GM19099 (cell line): ENCODE results near the gene AQP2.

Experiments used
- POLR2A ChIP-seq: IDR thresholded peaks from 3 replicates; pipeline ENCODE4 v1.6.1; 2011; ENCODE audit warnings: low read depth; ENCODE audit not compliant: insufficient read length; ENCODE audit errors: extremely low read depth

AQP2 gene

DNA sequence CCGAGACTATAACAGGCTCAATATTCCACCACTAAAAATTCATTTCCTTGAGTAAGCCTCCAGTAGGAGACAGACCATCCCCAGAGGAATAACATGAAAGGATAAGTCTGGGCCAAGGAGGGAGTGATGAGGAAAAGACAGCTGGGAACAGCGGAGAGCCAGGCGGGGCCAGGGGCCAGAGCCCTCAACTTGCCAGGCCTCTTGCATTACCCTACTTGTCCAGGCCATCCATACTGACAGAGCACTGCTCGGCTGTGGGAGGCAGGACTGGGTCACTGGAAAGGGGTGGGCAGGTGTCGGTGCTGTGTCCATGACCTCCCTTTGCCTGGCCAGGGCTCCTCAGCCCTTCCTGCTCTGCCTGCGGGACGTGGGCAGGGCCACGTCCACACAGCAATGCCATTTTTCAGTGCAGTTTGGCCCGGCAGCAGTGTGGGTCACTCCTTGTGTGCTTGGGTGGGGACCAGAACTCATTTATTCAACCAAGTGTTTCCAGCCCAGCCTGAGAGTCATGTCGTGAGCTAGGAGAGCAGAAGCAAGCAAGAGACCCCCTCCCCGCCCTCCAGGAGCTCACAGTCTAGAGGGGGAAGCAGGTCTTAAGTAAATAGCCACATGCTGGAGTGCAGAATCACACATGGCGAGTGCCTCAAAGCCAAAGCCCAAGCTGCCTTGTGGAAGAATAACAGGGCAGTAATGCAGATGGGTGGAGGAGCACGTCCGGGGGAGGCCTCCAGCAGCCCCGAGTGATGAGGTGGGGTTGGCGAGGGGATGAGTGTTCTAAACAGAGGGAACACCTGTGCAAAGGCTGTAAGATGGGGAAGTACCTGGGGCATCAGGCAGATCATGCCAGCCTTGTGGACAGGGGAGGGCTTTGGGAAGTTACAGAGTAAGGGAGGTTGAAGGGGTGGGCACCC, 37.9 kb upstream of the AQP2 start:
- no peak for TF ChIP-seq POLR2A

GRCh38 chr12:49916129-49916919, 34.2 kb upstream of the AQP2 start:
- TF ChIP-seq POLR2A: no peak

DNA sequence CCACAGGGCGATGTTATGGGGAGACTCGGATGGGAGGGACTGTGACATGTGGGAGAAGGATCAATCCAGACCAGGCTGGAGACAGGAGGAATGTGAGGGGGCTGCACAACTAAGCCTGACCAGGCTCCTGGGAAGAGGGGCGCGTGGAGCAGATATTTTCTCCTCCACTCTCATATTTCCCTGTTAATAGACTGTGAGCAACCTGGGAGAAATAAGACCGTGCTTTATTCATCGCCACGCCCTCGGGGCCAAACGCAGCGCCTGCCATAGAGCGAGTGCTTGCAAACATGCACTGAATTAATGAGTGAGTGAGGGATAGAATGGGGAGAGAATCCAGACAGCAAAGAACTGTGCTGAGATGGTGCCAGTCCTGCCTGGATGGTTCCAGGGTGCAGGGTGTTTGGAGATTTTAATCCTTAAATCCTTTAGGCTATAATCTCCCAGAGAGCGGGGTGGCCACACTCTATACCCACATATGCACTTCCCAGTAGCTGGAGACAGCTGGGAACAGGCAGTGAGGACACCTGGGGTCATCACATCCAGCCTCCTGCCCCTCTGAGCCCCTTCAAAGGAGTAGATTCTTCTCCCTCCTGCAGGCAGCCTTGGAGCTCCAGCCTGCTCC, 33.3 kb upstream of the AQP2 start:
- TF ChIP-seq POLR2A: no peak

DNA sequence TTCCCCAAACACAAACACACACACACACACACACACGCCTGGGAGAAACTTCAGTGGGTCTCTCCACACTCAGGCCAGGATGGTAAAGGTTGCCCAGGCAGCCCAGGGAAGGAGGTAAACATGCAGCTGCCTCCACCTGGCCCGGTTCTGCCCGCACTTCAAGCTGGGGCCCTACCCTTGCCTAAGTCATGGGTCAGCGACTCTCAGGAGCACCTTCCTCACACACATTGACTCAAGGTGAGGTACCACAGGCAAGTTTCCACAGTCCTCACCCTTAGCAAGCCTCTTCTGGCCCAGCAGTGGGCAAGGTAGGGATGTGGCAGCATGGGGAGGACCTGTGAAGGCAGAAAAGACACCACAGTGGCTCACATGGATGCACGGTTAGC, 32.8 kb upstream of the AQP2 start:
- no peak for TF ChIP-seq POLR2A

DNA sequence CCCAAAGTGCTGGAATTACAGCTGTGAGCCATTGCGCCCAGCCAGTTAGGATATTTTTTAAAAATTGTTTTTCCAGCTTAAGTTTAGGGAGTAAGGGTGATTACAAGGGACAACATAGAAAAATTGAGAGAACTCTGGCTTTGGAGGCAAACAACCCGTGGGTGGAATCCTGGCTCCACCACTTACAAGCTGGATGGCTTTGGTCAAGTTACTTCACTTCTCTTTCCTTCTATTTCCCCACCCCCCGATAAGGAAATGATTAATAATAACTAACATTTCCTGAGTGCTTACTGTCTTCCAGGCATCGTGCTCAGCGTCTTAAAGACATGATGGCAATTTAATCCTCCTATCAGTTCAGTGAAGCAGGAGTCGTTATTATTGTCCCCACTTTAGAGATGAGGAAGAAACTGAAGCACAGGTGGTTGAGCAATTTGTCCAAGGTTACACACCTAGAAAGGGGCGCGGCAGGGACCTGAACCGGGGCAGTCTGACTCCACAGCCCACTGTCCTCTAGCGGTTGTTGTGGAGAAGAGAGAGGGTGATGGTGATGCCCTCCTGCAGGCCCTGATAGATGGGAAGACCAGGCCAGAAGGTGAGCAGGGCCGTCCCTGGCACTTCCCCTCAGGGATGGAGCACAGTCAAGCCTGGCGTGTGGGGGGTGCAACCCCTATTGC, 30.2 kb upstream of the AQP2 start:
- no peak for TF ChIP-seq POLR2A

DNA sequence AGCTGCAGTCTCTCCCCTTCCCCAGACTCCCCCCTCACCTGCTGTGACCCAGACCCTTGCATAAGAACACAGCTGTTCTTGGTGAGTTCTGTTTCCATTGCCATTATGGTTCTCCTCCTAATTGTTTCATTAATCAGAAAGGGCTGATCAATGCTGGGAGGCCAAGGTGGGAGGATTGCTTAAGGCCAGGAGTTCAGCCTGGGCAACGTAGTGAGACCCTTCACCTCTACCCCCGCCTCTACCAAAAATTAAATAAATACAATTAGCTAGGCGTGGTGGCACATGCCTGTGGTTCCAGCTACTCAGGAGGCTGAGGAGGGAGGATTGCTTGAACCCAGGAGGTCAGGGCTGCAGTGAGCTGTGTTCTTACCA, 29.6 kb upstream of the AQP2 start:
- TF ChIP-seq POLR2A: no peak

DNA sequence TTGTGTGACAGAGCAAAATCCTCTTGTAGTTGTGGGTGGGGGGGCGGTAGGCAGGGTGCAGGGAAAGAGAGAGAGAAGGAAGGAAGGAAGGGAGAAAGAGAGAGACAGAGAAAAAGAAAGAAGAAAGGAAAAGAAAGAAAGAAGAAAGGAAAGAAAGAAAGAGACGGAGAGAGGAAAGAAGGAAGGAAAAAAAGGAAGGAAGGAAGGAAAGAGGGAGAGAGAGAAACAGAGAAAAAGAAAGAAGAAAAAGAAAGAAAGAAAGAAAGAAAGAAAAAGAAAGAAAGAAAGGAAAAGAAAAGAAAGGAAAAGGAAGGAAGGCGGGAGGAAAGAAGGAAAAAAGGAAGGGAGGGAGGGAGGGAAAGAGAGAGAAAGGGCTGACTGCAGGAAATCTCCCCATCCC, 29.2 kb upstream of the AQP2 start:
- no peak for TF ChIP-seq POLR2A

DNA sequence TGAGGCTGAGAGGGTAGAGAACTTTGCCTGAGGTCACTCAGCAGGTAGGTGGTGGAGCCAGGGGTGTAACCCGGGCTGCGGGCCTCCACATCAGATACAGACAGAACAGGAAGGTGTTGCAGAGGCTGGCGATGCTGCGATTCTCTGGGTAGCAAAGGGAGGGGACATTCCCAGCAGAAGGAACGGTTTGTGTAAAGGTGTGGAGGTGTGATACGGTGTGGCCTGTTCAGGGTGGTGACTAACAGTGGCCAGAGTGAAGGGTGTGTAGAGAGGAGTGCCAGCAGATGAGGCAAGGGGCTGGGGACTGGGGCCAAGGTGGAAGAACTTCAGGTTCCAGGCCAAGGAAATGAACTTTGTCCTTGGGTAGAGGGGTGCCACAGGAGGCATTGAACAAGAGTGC, 28.6 kb upstream of the AQP2 start:
- TF ChIP-seq POLR2A: no peak

DNA sequence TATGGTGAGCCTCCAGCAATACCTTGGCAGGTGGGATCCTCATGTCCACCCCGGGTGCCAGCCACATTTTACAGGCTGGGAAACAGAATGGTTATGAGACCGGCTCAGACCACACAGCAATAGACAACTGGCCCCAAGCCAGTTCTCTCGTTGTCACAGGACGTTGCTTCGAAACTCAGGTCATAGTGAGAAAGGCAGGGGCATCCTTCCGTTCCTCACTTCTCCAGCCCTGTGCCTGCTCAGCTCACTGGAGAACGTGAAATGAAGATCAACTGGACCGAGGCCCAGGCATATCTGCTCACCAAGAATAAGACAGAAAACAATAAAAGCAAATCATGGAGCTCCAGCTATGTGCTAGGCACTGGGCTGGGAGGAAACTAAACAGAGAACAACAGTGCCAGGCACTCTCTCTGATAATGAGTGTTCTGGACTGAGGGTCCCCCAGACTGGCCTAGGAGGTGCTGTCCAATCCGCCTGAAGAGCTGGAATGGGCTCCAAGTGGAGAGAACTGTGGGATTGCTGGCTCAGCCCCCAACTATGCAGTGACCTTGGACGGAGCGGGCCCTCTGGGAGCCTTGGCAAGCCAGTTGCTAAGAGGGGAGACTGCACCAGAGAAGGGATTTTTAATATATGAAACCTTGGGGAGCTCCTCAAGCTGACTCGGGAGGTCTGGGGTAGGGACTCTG, 28.0 kb upstream of the AQP2 start:
- no peak for TF ChIP-seq POLR2A

DNA sequence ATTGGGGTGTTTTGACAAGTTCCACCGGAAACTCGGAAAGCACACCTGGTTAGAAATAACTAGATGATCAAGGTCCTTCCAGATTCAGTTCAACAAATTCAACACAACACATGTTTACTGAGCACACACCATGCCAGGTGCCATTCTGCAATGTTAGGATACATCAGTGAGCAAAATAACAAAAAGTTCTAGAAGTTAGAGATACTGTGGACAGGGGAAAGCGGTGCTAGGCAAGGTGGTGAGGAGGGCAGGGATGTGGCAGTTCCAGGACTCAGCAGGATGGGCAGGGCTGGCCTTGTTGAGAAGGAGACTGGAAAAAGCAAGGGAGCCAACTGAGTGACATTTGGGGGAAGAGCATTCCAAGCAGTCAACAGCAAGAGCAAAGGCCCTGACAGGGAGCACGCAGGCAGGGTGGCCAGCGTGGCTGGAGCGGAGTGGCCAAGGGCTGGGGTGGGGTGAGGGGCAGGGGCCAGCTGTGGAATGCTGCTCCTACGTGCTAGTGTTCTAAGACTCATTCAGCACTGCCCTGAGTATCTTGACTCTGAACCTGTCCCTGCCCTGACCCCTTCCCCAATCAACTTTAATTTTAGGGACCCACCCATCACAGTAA, 27.4 kb upstream of the AQP2 start:
- TF ChIP-seq POLR2A: no peak

DNA sequence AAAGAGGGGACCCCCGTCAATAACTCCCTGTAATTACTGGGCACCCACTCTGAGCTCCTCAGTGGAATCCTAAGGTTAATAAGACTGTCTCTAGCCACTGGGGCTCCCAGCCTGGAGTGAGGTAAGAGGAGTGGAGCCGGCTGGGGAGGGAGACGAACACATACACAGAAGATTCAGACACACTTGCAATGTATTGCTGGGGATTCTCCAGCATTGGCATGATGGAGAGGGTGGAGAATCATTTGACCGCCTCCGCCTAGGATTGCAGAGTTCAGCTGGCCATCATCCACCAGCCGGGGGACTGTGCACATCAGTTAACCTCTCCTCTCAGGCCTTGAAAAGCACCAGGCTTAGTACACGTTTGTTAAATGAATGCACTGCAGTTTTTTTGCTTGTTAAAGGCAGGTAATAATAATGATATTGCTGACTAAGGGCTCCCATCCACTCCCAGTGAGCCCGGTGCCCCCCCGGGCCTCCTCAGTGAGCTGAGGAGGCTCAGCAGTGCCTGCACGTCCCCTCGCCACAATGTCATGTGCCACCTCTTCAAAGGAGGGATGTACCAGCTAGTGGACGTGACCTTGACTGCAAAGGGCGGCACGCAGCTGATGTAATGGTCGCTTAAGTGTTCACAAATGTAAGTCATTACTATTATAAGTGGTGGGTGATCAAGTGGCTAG, 26.5 kb upstream of the AQP2 start:
- TF ChIP-seq POLR2A: no peak

DNA sequence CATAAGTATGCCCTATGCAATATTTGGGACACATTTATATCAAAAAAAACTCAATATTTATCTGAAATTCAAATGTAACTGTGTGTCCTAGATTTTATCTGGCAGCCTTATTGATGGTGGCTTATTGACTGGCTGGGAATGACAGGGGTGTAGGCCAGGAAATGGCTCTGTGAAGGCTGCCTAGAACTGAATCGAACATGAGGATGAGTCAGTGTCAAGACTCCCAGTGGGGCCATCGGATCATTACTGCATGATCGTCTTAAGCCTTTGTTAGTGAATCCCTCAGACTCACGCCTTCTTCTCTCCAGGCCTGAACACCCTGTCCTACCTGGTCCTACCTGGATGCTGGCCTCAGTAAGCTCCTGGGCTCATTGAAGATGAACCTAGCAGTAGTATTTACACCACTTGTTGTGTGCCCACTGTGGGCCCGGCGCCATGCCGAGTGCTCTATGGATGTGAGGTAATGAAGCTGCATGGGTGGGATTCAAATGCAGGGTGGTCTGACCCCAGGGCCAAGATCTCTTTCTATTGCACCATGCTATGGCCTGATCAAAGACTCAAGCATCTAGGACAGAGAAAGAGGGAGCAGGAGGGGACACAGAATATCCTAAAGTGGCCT, 25.8 kb upstream of the AQP2 start:
- no peak for TF ChIP-seq POLR2A

DNA sequence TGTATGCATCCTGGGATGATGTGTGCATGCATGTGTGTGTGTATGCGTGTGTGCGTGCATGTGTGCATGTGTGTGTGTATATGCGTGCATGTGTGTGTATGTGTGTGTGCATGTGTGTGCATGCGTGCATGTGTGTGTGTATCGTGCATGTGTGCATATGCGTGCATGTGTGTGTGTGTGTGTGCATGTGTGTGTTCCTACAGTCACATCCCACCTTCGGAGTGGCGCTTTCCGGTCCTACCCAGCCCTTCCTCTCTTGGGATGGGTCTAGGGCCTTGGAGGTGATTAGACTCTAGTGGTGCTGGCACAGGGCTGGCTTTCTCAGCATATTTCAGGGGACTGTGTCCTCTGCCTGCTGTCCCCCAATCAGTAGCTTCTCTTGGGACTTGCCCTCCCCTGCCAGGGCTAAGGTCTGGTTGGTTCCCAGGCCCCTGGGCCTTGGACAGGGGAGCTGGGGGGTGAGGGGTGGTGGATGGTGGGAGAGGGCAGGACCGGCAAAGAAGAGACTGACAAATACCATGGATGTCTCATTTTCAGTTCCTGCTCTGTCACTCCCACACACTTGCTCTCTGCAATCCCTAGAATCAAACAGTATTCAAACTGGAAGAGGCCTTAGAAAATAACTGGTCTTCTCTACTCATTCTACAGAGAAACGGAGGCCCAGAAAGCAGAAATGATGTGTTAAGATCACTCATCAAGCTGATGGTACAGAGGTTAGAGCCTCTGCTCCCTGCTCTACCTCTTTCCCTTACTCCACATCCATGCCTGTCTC, 24.9 kb upstream of the AQP2 start:
- no peak for TF ChIP-seq POLR2A

GRCh38 chr12:49928471-49928870, 22.1 kb upstream of the AQP2 start:
- TF ChIP-seq POLR2A: no peak
